Purkinje cell (primary cell): ENCODE data around the gene STYXL2. TPM values are rescaled to one million over a fixed set of nuclear protein-coding genes. Genes with fewer than 3 reads are reported as not detected.

ENCODE experiments used
- polyA plus RNA-seq: library from polyadenylated mRNA; unstranded; fragments of >200 nt; fragmentation: Nextera tagmentation; gene quantifications from 2 replicates; pipeline ENCODE4 v1.2.1, GENCODE V29; 2014

The STYXL2 gene
- not detected in 2 replicates for polyA plus RNA-seq

GRCh38 chr1:167093846-167094516 lies at the start of gene STYXL2:
TSS of gene STYXL2 (plus strand) at chr1:167094075. CDS start at chr1:167094850, 775 bp downstream.

GRCh38 chr1:167090314-167090942 lies 3.4 kb upstream of the STYXL2 start, which contains the start of gene GPA33:
TSS of gene GPA33 (minus strand) at chr1:167090377. CDS start at chr1:167090287, 90 bp downstream.

Other genes with a start within 250 kb of the STYXL2 start
- gene TADA1, start 217.8 kb upstream of the STYXL2 start, polyA plus RNA-seq = 22.6 and 28.7 TPM in 2 replicates
- 10.8 and 14.1 TPM in 2 replicates for gene ILDR2, start 118.5 kb upstream of the STYXL2 start, polyA plus RNA-seq
- gene MAEL, start 104.8 kb upstream of the STYXL2 start, polyA plus RNA-seq = 4.6 and 5.4 TPM in 2 replicates
- gene GPA33, start 3.7 kb upstream of the STYXL2 start, polyA plus RNA-seq = 0.15 TPM in 1 of 2 replicates, not detected in the other
- gene POU2F1, start 126.8 kb downstream of the STYXL2 start, polyA plus RNA-seq = 4.7 and 6.4 TPM in 2 replicates